Measurements from ENCODE around the gene JPH3. TPM values are rescaled to one million over a fixed set of nuclear protein-coding genes. Genes with fewer than 3 reads are reported as not detected.

JPH3 gene
- total and polyA plus RNA-seq, 7 donors = under 0.01 to 1.4 (median 0.73) TPM; not detected in 1

DNA sequence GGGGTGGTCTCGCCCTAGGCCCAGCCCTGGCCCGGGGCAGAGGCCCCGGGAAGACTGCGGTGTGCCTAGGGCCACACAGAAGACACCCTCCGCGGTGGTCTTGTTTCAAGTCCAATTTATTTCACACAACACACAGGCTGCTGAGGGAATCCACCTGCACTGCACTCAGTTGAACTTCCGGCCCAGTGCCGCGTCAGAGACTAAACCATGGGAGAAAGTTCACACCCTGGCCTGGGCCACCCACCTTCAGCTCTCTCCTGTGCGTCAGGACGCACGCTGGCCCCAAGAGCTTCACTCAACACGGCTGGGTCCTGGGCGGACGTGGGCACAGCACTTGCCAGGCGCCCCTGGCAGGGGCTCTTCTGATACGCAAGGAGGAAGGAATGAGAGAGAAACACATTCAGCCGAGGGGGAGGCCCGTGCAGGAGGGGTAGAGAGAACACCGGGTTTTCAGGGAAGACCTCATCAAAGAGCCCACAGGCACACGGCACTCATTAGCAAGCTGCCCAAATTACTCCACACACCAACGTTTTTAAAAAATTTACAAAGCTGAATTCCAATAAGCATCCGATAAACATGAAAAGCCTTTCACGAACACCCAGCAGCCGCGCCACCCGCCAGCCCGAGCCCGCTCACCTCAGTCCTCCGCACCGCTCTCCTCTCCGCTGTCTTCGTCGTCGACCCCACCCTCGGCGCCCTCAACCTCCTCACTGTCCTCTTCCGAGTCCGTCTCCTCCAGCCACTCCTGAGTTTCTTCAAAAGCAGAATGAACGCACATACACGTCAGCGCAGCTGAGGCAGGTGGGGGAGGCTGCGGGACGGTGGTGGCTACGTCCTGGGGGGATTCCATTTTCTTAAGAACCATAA is 105.6 kb downstream of the JPH3 start:
- H3K27me3 ChIP-seq = no peaks in the 10 kb centered on the region
- intact Hi-C loops (cut with DNase I) = no loop called here
- no peaks in the 10 kb centered on the region for H3K4me1 ChIP-seq
- peaks cover 0 to 68% (median 21%) of the 10 kb centered on the region in 4 donors for H3K36me3 ChIP-seq
- 94 to 95% methylated on average over 45 of the region's 45 CpGs for WGBS, 2 donors
- TF ChIP-seq POLR2A (IDR thresholded peaks at IDR 0.05) = no peak
- no peak for TF ChIP-seq EP300 (IDR thresholded peaks at IDR 0.05)
- TF ChIP-seq POLR2AphosphoS5 (IDR thresholded peaks at IDR 0.05) = no peak
- TF ChIP-seq, protein P1, sequence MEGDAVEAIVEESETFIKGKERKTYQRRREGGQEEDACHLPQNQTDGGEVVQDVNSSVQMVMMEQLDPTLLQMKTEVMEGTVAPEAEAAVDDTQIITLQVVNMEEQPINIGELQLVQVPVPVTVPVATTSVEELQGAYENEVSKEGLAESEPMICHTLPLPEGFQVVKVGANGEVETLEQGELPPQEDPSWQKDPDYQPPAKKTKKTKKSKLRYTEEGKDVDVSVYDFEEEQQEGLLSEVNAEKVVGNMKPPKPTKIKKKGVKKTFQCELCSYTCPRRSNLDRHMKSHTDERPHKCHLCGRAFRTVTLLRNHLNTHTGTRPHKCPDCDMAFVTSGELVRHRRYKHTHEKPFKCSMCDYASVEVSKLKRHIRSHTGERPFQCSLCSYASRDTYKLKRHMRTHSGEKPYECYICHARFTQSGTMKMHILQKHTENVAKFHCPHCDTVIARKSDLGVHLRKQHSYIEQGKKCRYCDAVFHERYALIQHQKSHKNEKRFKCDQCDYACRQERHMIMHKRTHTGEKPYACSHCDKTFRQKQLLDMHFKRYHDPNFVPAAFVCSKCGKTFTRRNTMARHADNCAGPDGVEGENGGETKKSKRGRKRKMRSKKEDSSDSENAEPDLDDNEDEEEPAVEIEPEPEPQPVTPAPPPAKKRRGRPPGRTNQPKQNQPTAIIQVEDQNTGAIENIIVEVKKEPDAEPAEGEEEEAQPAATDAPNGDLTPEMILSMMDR (IDR thresholded peaks at IDR 0.05) = no peak
- H3K9me3 ChIP-seq = no peaks in the 10 kb centered on the region
- H3K4me3 ChIP-seq = no peak overlapping the region
- no peak overlapping the region for H3K27ac ChIP-seq
- no peak for DNase-seq

DNA sequence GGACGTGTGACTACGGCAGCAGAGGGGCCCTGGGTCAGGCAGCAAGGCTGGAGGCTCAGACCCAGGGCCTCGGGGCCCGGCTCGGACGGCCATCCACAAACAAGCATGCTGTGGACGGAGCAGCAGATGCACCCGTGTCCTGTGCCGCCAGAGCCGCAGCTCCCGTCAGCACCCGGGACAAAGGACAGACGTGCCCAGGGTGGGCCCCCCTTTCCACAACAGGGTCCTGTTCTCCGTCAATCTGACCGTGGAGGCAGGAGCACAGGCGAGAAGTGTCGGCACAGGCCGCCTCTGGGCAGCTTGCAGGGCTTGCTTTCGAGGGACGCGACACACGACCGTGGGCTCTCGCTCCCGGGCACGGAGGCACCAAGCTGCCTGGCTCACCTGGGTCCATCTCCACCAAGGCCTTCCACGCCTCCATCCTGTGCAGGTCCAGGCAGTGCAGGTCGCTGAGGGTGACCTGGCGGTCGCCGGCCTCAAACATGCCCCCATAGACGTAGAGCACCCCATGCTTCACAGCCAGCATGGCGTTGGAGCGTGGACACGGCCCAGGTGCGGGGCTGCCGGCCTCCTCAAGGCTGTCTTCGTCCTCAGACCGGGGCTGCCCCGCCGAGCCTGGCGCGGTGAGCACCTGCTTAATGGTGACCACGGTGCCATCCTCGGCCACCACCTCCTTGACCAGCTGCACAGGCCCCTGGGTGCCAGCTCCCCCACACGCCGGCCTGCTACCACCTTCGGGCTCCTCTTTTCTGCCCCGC is 106.8 kb downstream of the JPH3 start:
- H3K27ac ChIP-seq = no peak overlapping the region

DNA sequence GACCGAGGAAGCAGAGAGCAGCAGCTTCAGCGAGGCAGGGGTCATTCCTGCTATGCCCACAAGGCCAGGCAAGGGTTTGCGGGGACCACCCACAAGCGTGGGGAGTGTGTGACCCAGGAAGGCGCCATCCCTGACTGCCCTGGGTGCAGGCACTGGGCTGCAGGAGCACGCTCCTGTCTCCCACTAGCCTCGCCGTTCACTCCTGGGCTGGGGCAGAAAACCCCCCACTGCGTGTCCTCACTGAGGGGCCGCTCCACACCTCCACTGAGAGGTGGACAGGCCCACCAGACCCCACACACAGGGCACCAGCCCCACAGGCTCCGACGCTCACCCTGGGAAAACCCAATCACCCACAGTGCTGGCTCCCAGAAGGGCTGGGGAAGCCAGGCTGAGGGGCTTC is 107.4 kb downstream of the JPH3 start:
- 96 to 97% methylated on average over 12 of the region's 12 CpGs for WGBS, 2 donors
- no peaks in the 10 kb centered on the region for H3K4me1 ChIP-seq
- H3K36me3 ChIP-seq = peaks cover 8 to 79% (median 31%) of the 10 kb centered on the region in 4 donors
- intact Hi-C loops (cut with DNase I) = no loop called here
- no peak overlapping the region for H3K27ac ChIP-seq
- no peaks in the 10 kb centered on the region for H3K27me3 ChIP-seq
- no peak for DNase-seq
- H3K9me3 ChIP-seq = no peaks in the 10 kb centered on the region
- H3K4me3 ChIP-seq = no peak overlapping the region
- no peak for TF ChIP-seq POLR2AphosphoS5 (IDR thresholded peaks at IDR 0.05)
- TF ChIP-seq, protein P1 (IDR thresholded peaks at IDR 0.05) = no peak
- TF ChIP-seq EP300 (IDR thresholded peaks at IDR 0.05) = no peak
- TF ChIP-seq POLR2A (IDR thresholded peaks at IDR 0.05) = no peak

More for the DNA sequence above, 106.8 kb downstream of the JPH3 start:
- Histone ChIP-seq H3K36me3 (peaks cover 7 to 73% (median 27%) of the 10 kb centered on the region in 4 donors), H3K9me3 (no peaks in the 10 kb centered on the region), H3K4me3 (no peak overlapping the region), H3K4me1 (no peaks in the 10 kb centered on the region), H3K27me3 (no peaks in the 10 kb centered on the region)
- whole genome bisulfite sequencing, 2 donors = 94 to 96% methylated on average over 49 of the region's 49 CpGs
- intact Hi-C loops (cut with DNase I) = no loop called here
- no peak for DNase-seq
- TF ChIP-seq POLR2A (IDR thresholded peaks at IDR 0.05) = no peak
- TF ChIP-seq, protein P1 (IDR thresholded peaks at IDR 0.05) = no peak
- no peak for TF ChIP-seq POLR2AphosphoS5 (IDR thresholded peaks at IDR 0.05)
- TF ChIP-seq EP300 (IDR thresholded peaks at IDR 0.05) = no peak

DNA sequence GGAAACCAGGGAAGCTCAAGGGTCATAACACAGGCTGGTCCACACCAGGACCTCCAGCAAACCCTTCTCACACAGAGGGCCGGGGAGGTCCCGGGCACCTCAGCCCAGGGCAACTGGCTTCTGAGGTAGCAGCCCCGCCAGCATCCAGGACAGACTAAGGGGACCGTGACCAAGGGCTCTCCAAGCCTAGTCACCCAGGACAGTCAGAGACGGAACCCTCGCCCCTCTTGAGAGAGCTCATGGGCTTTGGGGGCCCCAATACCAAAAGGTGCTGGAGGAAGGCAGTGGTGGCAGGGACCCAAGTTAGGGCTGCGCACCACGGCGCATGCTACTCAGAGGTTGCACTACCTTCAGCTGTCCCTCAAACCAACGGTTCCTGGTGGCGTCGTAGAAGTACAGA is 108.6 kb downstream of the JPH3 start:
- 92 to 96% methylated on average over 12 of the region's 12 CpGs for WGBS, 2 donors
- H3K36me3 ChIP-seq = peaks cover 8 to 91% (median 31%) of the 10 kb centered on the region in 4 donors

More for the DNA sequence above, 108.6 kb downstream of the JPH3 start:
- H3K9me3 ChIP-seq = no peaks in the 10 kb centered on the region
- DNase-seq = no peak
- no peak overlapping the region for H3K4me3 ChIP-seq
- intact Hi-C loops (cut with DNase I) = no loop called here
- no peaks in the 10 kb centered on the region for H3K27me3 ChIP-seq
- H3K4me1 ChIP-seq = no peaks in the 10 kb centered on the region
- TF ChIP-seq EP300 (IDR thresholded peaks at IDR 0.05) (no peak), POLR2A (IDR thresholded peaks at IDR 0.05) (no peak), POLR2AphosphoS5 (IDR thresholded peaks at IDR 0.05) (no peak)
- TF ChIP-seq, protein P1 (IDR thresholded peaks at IDR 0.05) = no peak
- H3K27ac ChIP-seq = no peak overlapping the region

Measured in sigmoid colon (tissue), 7 donors.